SK-MEL-5 (cell line): ENCODE data around the gene KIN. TPM values are rescaled to one million over a fixed set of nuclear protein-coding genes. Genes with fewer than 3 reads are reported as not detected.
A peak's percentile ranks its signal among the peaks of the same experiment; 100 is the strongest.
"Not testable (repeated sequence)": the region's sequence is repeated elsewhere in the genome, so short reads cannot be mapped to it uniquely, and the experiment has no call there.

ENCODE experiments used
- DNase-seq: peaks from one replicate; pipeline ENCODE4 v3.0.0-alpha.2; 2016; ENCODE audit warnings: low read depth, low spot score
- in situ Hi-C: cut with HindIII; loops from 2 replicates; pipeline ENCODE4 v1.10.0; 2016; ENCODE audit warnings: low sequenced_read_pairs, high pct_unique_total_duplicates, low pct_unique_long_range_greater_than_20kb
- total RNA-seq: library from RNA; depleted of rRNA; stranded (reverse); fragments of >200 nt; shearing (Covaris generic); gene quantifications from 2 replicates; pipeline ENCODE4 v1.2.3, GENCODE V29; 2014

KIN gene
- total RNA-seq, 1 experiment from 2014 or later: 74.0 TPM

- in situ Hi-C loops: no loop called here
- DNase-seq: peak; percentile 70
Measured at GRCh38 chr10:7756360-7756992, 31.3 kb downstream of the KIN start.

- DNase-seq: no peak
- in situ Hi-C loops: no loop called here
Measured at GRCh38 chr10:7755103-7755502, 32.7 kb downstream of the KIN start.

- DNase-seq: no peak
- in situ Hi-C loops: no loop called here
Measured at GRCh38 chr10:7752251-7752650, 35.5 kb downstream of the KIN start.

GRCh38 chr10:7750222-7750621 is 37.6 kb downstream of the KIN start:
- in situ Hi-C loops: no loop called here
- DNase-seq: no peak

- in situ Hi-C loops: not testable (repeated sequence)
- DNase-seq: peak; percentile 26
Measured at GRCh38 chr10:7748637-7749036, 39.2 kb downstream of the KIN start.

GRCh38 chr10:7744307-7744706 is 43.5 kb downstream of the KIN start:
- DNase-seq: no peak
- in situ Hi-C loops: no loop called here

- DNase-seq: no peak
- in situ Hi-C loops: no loop called here
Measured at GRCh38 chr10:7738536-7739407, 49.0 kb downstream of the KIN start.

GRCh38 chr10:7734821-7735220 is 53.0 kb downstream of the KIN start:
- in situ Hi-C loops: no loop called here
- DNase-seq: no peak

- no peak for DNase-seq
- in situ Hi-C loops: no loop called here
Measured at GRCh38 chr10:7722927-7723529, 64.8 kb downstream of the KIN start.

- no peak for DNase-seq
- in situ Hi-C loops: no loop called here
Measured at GRCh38 chr10:7720478-7720877, 67.3 kb downstream of the KIN start.

- in situ Hi-C loops: no loop called here
- DNase-seq: no peak
Measured at GRCh38 chr10:7718685-7719084, 69.1 kb downstream of the KIN start.

- in situ Hi-C loops: no loop called here
- DNase-seq: no peak
Measured at GRCh38 chr10:7717767-7718166, 70.0 kb downstream of the KIN start.

GRCh38 chr10:7715515-7715914 is 72.3 kb downstream of the KIN start:
- DNase-seq: no peak
- in situ Hi-C loops: no loop called here

GRCh38 chr10:7711075-7711474 is 76.7 kb downstream of the KIN start:
- in situ Hi-C loops, DNase-seq: not testable (repeated sequence)

- in situ Hi-C loops: no loop called here
- DNase-seq: no peak
Measured at GRCh38 chr10:7710446-7710845, 77.3 kb downstream of the KIN start.

GRCh38 chr10:7708832-7709231 is 79.0 kb downstream of the KIN start:
- in situ Hi-C loops: no loop called here
- DNase-seq: no peak

GRCh38 chr10:7707858-7708622 is 79.8 kb downstream of the KIN start:
- DNase-seq: no peak
- in situ Hi-C loops: no loop called here

GRCh38 chr10:7707102-7707501 is 80.7 kb downstream of the KIN start:
- no peak for DNase-seq
- in situ Hi-C loops: no loop called here
